ENCODE measurements around the gene SLCO1A2. TPM values are rescaled to one million over a fixed set of nuclear protein-coding genes. Genes with fewer than 3 reads are reported as not detected.

Gene SLCO1A2
- total and polyA plus RNA-seq, 2 of the 8 experiments (the other 6 are each of a cell fraction or from before 2014, with no cell fraction given) = 2.9 to 5.1 TPM

- H3K4me2 ChIP-seq (ENCODE audit: insufficient read depth in 1 of 2, low read depth in 2 of 2, low read length in 2 of 2) = no peak overlapping the region
- H3K23me2 ChIP-seq (ENCODE audit: low read depth, low read length) = no peaks in the 10 kb centered on the region
- H3K4me3 ChIP-seq (ENCODE audit: extremely low read depth in 1 of 4, insufficient read depth in 2 of 4, low read depth in 3 of 4, low read length in 4 of 4) = no peak overlapping the region
- CTCF ChIA-PET (ENCODE audit: partially characterized antibody) = interaction anchor here (1.2 to 1.6 kb wide), 2 partner anchors 67 to 72 kb away, joined by 3 read pairs; no protein-coding TSS in a partner anchor
- FAIRE-seq (no peak), DNase-seq (ENCODE audit: low read depth in 1 of 2, low spot score in 2 of 2) (no peak)
- no peak overlapping the region for H3K56ac ChIP-seq (replicated peaks; ENCODE audit: insufficient read length, low read depth, low read length)
- no peak overlapping the region for H2BK12ac ChIP-seq (ENCODE audit: low read depth, low read length)
- no peak overlapping the region for H2BK5ac ChIP-seq (ENCODE audit: low read depth, low read length)
- no peak overlapping the region for H3K18ac ChIP-seq (ENCODE audit: extremely low read depth, low read length)
- H2BK20ac ChIP-seq (ENCODE audit: low read length) = no peak overlapping the region
- no peak overlapping the region for H3K4ac ChIP-seq (replicated peaks; ENCODE audit: insufficient read length, low read depth, low read length)
- H4K5ac ChIP-seq (ENCODE audit: insufficient read length, low read depth, low read length) = no peak overlapping the region
- H4K8ac ChIP-seq (ENCODE audit: extremely low read depth, insufficient read depth, low read length) = no peak overlapping the region
- WGBS, 2 experiments (ENCODE audit: extremely low coverage in 1 of 2, insufficient coverage in 1 of 2, insufficient read length in 1 of 2, insufficient replicate concordance in 2 of 2, low coverage in 1 of 2, low lambda C conversion rate in 2 of 2, missing lambda C conversion rate in 1 of 2) = 89% methylated on average over 2 of the region's 2 CpGs; no CpG with 5 or more reads in 1 of the 2 experiments
- no peak overlapping the region for H2BK120ac ChIP-seq (replicated peaks; ENCODE audit: low read depth, low read length)
- POLR2A ChIA-PET (ENCODE audit: partially characterized antibody) = interaction anchor here (1.1 kb wide), 1 partner anchor 18 kb away, joined by 3 read pairs; no protein-coding TSS in a partner anchor
- no peak overlapping the region for H3K9ac ChIP-seq (replicated peaks in 1 of 4; ENCODE audit: extremely low read depth in 1 of 4, low read depth in 3 of 4, low read length in 3 of 4)
- H2AFZ ChIP-seq (ENCODE audit: low read length) = no peak overlapping the region
- H4K20me1 ChIP-seq (replicated peaks in 1 of 2; ENCODE audit: control insufficient read depth in 1 of 2, insufficient read depth in 2 of 2, low read length in 2 of 2) = no peaks in the 10 kb centered on the region
- no peaks in the 10 kb centered on the region for H3K9me3 ChIP-seq (ENCODE audit: insufficient read depth in 2 of 2, low read depth in 1 of 2, low read length in 1 of 2)
- H3K27me3 ChIP-seq (replicated peaks in 1 of 4; ENCODE audit: control insufficient read depth in 3 of 4, extremely low read depth in 1 of 4, insufficient read depth in 3 of 4, low read length in 3 of 4) = no peaks in the 10 kb centered on the region
- H3K36me3 ChIP-seq (ENCODE audit: control insufficient read depth in 2 of 4, insufficient read depth in 4 of 4, low read length in 3 of 4) = no peaks in the 10 kb centered on the region
- H3K23ac ChIP-seq (ENCODE audit: insufficient read length) = no peak overlapping the region
- no peak overlapping the region for H3K27ac ChIP-seq (ENCODE audit: low read depth, low read length)
- H4K91ac ChIP-seq (replicated peaks; ENCODE audit: insufficient read length, low read length) = no peak overlapping the region
- no peak overlapping the region for H2AK5ac ChIP-seq (ENCODE audit: low read depth, low read length)
- H3K4me1 ChIP-seq (replicated peaks in 1 of 4; ENCODE audit: control insufficient read depth in 3 of 4, insufficient read depth in 4 of 4, low read length in 3 of 4) = no peaks in the 10 kb centered on the region
- H3K79me2 ChIP-seq (ENCODE audit: control insufficient read depth in 1 of 2, insufficient read depth in 2 of 2, low read length in 2 of 2) = no peaks in the 10 kb centered on the region
- no peak overlapping the region for H2BK15ac ChIP-seq (ENCODE audit: low read length)
- no peak overlapping the region for H3K14ac ChIP-seq (ENCODE audit: insufficient read length)
- no peaks in the 10 kb centered on the region for H3K79me1 ChIP-seq (ENCODE audit: low read depth, low read length)
- TF ChIP-seq, protein P1, sequence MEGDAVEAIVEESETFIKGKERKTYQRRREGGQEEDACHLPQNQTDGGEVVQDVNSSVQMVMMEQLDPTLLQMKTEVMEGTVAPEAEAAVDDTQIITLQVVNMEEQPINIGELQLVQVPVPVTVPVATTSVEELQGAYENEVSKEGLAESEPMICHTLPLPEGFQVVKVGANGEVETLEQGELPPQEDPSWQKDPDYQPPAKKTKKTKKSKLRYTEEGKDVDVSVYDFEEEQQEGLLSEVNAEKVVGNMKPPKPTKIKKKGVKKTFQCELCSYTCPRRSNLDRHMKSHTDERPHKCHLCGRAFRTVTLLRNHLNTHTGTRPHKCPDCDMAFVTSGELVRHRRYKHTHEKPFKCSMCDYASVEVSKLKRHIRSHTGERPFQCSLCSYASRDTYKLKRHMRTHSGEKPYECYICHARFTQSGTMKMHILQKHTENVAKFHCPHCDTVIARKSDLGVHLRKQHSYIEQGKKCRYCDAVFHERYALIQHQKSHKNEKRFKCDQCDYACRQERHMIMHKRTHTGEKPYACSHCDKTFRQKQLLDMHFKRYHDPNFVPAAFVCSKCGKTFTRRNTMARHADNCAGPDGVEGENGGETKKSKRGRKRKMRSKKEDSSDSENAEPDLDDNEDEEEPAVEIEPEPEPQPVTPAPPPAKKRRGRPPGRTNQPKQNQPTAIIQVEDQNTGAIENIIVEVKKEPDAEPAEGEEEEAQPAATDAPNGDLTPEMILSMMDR (IDR thresholded peaks at IDR 0.05; ENCODE audit: control extremely low read depth in 1 of 3, insufficient read depth in 1 of 3, low read depth in 1 of 3, low read length in 3 of 3) = no peak
- TF ChIP-seq SP2 (IDR thresholded peaks at IDR 0.05; ENCODE audit: low read length) (no peak), EP300 (IDR thresholded peaks at IDR 0.05; ENCODE audit: borderline replicate concordance in 1 of 2, low read depth in 2 of 2, low read length in 2 of 2) (no peak), SUZ12 (IDR thresholded peaks at IDR 0.05; ENCODE audit: low read length) (no peak), GTF2F1 (IDR thresholded peaks at IDR 0.05; ENCODE audit: borderline replicate concordance, low read depth, low read length) (no peak), KDM4A (IDR thresholded peaks at IDR 0.05; ENCODE audit: low read depth, low read length, severe bottlenecking) (no peak), RXRA (IDR thresholded peaks at IDR 0.05; ENCODE audit: insufficient read depth, low read depth, low read length) (no peak), HDAC2 (IDR thresholded peaks at IDR 0.05; ENCODE audit: borderline replicate concordance in 1 of 2, low read depth in 2 of 2, low read length in 2 of 2) (no peak), SAP30 (IDR thresholded peaks at IDR 0.05; ENCODE audit: insufficient read depth, insufficient replicate concordance, low read length) (no peak)
- TF ChIP-seq, protein P2, sequence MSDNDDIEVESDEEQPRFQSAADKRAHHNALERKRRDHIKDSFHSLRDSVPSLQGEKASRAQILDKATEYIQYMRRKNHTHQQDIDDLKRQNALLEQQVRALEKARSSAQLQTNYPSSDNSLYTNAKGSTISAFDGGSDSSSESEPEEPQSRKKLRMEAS (IDR thresholded peaks at IDR 0.05) = no peak
These were observed 49.5 kb upstream of the SLCO1A2 start for GRCh38 chr12:21384261-21384660.

Data from H1 (cell line).